Mononuclear cell (primary cell): ENCODE measurements around the gene ZNF580. TPM values are rescaled to one million over a fixed set of nuclear protein-coding genes. Genes with fewer than 3 reads are reported as not detected.

Experiments used
- H3K27me3 ChIP-seq: 2 replicates; pipeline ENCODE4 v1.6.0; 2011; ENCODE audit warnings: low read length, control low read depth; ENCODE audit not compliant: insufficient read depth
- H3K4me1 ChIP-seq: 2 replicates; pipeline ENCODE4 v1.5.1; 2011; ENCODE audit warnings: mild to moderate bottlenecking, low read length, control low read depth; ENCODE audit not compliant: insufficient read depth
- H3K4me3 ChIP-seq: 2 replicates; pipeline ENCODE4 v1.5.1; 2011; ENCODE audit warnings: mild to moderate bottlenecking, low read length, moderate library complexity
- H3K9me3 ChIP-seq: 2 replicates; pipeline ENCODE4 v1.5.1; 2011; ENCODE audit warnings: low read depth, mild to moderate bottlenecking, control low read depth, low read length
- total RNA-seq: library from RNA; depleted of rRNA; stranded (reverse); fragments of >200 nt; gene quantifications from one replicate; pipeline ENCODE4 v1.2.3, GENCODE V29; 2012

ZNF580 gene
- total RNA-seq, 1 donor, result 14.4 TPM

- Histone ChIP-seq H3K27me3 (no peaks in the 10 kb centered on the region), H3K4me3 (no peak overlapping the region), H3K4me1 (no peaks in the 10 kb centered on the region), H3K9me3 (no peaks in the 10 kb centered on the region)
Measured at GRCh38 chr19:55690109-55690768, 49.4 kb downstream of the ZNF580 start.

- Histone ChIP-seq H3K27me3 (no peaks in the 10 kb centered on the region), H3K4me1 (no peaks in the 10 kb centered on the region), H3K4me3 (no peak overlapping the region), H3K9me3 (no peaks in the 10 kb centered on the region)
Measured at GRCh38 chr19:55690769-55691545, 50.2 kb downstream of the ZNF580 start.

- H3K27me3 ChIP-seq, result no peaks in the 10 kb centered on the region
- H3K4me1 ChIP-seq, result no peaks in the 10 kb centered on the region
- H3K9me3 ChIP-seq, result no peaks in the 10 kb centered on the region
Measured at GRCh38 chr19:55691561-55692481, 51.0 kb downstream of the ZNF580 start.

GRCh38 chr19:55692681-55693081, 51.9 kb downstream of the ZNF580 start:
- no peaks in the 10 kb centered on the region for H3K27me3 ChIP-seq
- no peak overlapping the region for H3K4me3 ChIP-seq
- no peaks in the 10 kb centered on the region for H3K9me3 ChIP-seq
- no peaks in the 10 kb centered on the region for H3K4me1 ChIP-seq

More at GRCh38 chr19:55691561-55692481, 51.0 kb downstream of the ZNF580 start:
- H3K4me3 ChIP-seq, result no peak overlapping the region

Other genes starting within 250 kb of the ZNF580 start
- gene UBE2S, start 233.2 kb upstream of the ZNF580 start, total RNA-seq, result 20.7 TPM
- not detected for gene SHISA7, start 197.7 kb upstream of the ZNF580 start, total RNA-seq
- 4.5 TPM for gene ISOC2, start 179.4 kb upstream of the ZNF580 start, total RNA-seq
- not detected for gene C19orf85, start 176.3 kb upstream of the ZNF580 start, total RNA-seq
- 3.5 TPM for gene ZNF628, start 164.4 kb upstream of the ZNF580 start, total RNA-seq
- 1.9 TPM for gene NAT14, start 155.8 kb upstream of the ZNF580 start, total RNA-seq
- 0.10 TPM for gene SSC5D, start 152.6 kb upstream of the ZNF580 start, total RNA-seq
- not detected for gene SBK2, start 103.9 kb upstream of the ZNF580 start, total RNA-seq
- not detected for gene SBK3, start 95.5 kb upstream of the ZNF580 start, total RNA-seq
- 2.7 TPM for gene ZNF579, start 60.2 kb upstream of the ZNF580 start, total RNA-seq
- 2.2 TPM for gene FIZ1, start 41.5 kb upstream of the ZNF580 start, total RNA-seq
- 9.6 TPM for gene ZNF524, start 40.7 kb upstream of the ZNF580 start, total RNA-seq
- gene ZNF865, start 35.4 kb upstream of the ZNF580 start, total RNA-seq, result 3.3 TPM
- 6.3 TPM for gene ZNF784, start 16.4 kb upstream of the ZNF580 start, total RNA-seq
- gene ZNF581, start 2.6 kb downstream of the ZNF580 start, total RNA-seq, result 19.0 TPM
- 1.9 TPM for gene CCDC106, start 7.2 kb downstream of the ZNF580 start, total RNA-seq
- gene U2AF2, start 14.0 kb downstream of the ZNF580 start, total RNA-seq, result 55.6 TPM
- gene EPN1, start 34.2 kb downstream of the ZNF580 start, total RNA-seq, result 23.5 TPM
- gene NLRP9, start 97.4 kb downstream of the ZNF580 start, total RNA-seq, result not detected
- not detected for gene RFPL4A, start 118.1 kb downstream of the ZNF580 start, total RNA-seq
- gene RFPL4AL1, start 128.1 kb downstream of the ZNF580 start, total RNA-seq, result not detected
- gene NLRP11, start 191.0 kb downstream of the ZNF580 start, total RNA-seq, result under 0.01 TPM
- not detected for gene NLRP4, start 195.5 kb downstream of the ZNF580 start, total RNA-seq